D721Med (cell line): ENCODE data around the gene ITIH5.

Experiments used
- DNase-seq: peaks from one replicate; pipeline ENCODE4 v3.0.0; 2011; ENCODE audit warnings: low spot score; ENCODE audit not compliant: insufficient read length
- FAIRE-seq: peaks from 2 replicates; lab custom pipeline; 2011; peaks lifted over from hg19 to GRCh38; lab: Jason Lieb, UNC
- TF ChIP-seq, protein P1 (sequence below): IDR thresholded peaks from 2 replicates; pipeline ENCODE4 v1.5.1; 2012; ENCODE audit warnings: mild to moderate bottlenecking, control low read depth; ENCODE audit not compliant: insufficient read depth; ENCODE audit errors: missing control alignments

ITIH5 gene

DNA sequence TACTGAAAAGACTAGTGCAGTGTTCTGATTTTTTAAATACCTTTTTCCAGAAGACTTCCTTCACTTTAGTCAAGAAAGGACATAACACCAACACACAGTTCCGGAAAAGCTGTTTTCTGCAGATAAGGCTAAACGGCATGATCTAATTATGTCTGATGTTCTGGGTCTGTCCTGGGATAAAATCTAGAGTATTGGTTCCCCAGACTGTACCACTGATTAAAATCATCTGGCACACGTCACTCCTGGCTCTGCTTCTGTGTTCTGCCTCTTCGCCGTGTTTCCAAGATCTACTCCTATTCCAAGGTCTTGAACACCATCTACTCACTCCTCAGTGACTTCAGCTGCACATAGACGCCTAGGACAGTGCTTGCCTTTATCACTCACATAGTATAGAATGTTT is 155.2 kb downstream of the ITIH5 start:
- FAIRE-seq (no peak), DNase-seq (no peak)
- TF ChIP-seq, protein P1, sequence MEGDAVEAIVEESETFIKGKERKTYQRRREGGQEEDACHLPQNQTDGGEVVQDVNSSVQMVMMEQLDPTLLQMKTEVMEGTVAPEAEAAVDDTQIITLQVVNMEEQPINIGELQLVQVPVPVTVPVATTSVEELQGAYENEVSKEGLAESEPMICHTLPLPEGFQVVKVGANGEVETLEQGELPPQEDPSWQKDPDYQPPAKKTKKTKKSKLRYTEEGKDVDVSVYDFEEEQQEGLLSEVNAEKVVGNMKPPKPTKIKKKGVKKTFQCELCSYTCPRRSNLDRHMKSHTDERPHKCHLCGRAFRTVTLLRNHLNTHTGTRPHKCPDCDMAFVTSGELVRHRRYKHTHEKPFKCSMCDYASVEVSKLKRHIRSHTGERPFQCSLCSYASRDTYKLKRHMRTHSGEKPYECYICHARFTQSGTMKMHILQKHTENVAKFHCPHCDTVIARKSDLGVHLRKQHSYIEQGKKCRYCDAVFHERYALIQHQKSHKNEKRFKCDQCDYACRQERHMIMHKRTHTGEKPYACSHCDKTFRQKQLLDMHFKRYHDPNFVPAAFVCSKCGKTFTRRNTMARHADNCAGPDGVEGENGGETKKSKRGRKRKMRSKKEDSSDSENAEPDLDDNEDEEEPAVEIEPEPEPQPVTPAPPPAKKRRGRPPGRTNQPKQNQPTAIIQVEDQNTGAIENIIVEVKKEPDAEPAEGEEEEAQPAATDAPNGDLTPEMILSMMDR = no peak
